Endometrium (tissue), 2 donors: Measurements from ENCODE around the gene DLX2.

Experiments
- FAIRE-seq: peaks from 2 replicates; lab custom pipeline; 2012; peaks lifted over from hg19 to GRCh38; lab: Jason Lieb, UNC
- donor health status: control.
- donor health status: control.

The DLX2 gene

GRCh38 chr2:172094294-172095145 is 8.2 kb downstream of the DLX2 start:
- FAIRE-seq = no peak

DNA sequence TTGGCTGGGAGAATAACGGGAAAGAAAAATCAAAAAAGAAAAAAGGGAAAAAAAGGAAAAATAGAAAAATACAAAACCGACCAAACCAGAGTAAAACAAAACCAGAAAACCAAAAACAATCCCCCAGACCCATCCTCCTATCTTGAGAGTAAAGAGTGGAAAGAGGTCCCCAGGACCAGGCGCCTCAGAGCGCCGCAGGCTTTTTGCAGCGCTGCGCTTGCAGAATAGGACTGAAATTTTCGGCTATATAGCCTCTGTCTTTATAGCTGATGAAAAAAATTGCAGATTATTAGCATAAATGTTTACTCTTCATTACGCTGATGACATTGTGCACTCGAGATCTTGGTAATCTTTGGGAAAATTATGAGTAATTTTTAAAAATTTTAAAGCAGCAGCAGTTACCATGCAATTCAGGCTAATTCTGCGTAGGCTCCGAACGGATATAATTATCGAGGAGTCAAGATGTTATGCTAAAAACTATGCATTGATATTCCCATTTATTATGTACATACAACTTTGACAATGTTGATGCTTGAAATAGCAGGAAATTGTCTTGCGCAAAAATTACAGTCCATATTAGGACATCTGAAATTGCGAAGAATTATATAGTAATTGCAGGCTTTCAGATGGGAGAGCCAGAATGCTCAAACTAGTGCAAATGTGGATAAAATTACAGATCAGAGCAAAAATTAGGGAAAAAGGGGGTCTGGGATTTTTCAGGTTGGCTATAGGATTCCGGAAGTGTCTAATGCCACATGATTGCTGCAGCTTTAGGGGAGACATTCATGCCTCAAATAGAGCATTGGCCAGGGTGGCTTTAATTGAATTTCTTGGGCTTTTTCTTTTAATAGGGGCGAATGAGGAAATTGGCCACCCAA is 9.0 kb downstream of the DLX2 start:
- no peak for FAIRE-seq

- no peak for FAIRE-seq
Measured at GRCh38 chr2:172092716-172093415, 9.8 kb downstream of the DLX2 start.

DNA sequence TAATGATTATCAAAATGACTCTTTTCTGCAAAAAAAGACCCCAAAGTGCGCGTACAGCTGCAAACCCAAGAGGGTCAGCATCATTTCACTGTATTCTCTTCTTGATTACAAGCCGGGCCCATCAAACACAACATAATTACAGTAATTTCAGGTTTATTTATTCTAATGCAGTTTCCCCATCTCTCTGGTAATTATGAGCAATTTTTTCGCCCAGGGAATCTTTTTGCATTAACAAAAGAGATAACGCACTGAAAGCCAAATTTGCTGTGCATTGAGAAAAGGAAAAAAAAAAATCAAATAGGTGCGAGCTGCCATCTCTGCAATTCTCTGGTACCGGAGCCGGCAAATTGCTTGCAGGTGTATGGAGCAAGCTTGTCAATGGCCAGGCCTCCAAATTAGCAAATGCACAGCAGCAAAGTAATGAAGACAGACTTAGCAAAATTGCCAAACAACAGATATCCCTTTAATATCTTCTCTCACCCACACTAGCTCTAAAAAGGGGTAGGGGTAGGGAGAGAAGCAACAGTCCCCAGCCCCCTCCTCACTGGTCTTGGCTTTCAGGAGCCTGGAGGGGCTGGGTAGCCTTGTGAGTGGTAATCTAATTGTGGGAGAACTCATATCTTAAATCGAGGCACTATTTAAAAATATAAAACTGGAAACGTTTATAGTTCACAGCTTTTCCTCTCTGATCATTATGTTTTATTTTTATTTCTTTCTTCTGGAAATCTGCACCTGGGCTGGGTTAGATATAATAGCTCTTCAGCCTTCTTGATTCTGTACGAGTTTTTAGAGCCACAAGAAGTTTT is 10.7 kb downstream of the DLX2 start:
- no peak for FAIRE-seq

- no peak for FAIRE-seq
Measured at GRCh38 chr2:172091000-172091641, 11.6 kb downstream of the DLX2 start.

DNA sequence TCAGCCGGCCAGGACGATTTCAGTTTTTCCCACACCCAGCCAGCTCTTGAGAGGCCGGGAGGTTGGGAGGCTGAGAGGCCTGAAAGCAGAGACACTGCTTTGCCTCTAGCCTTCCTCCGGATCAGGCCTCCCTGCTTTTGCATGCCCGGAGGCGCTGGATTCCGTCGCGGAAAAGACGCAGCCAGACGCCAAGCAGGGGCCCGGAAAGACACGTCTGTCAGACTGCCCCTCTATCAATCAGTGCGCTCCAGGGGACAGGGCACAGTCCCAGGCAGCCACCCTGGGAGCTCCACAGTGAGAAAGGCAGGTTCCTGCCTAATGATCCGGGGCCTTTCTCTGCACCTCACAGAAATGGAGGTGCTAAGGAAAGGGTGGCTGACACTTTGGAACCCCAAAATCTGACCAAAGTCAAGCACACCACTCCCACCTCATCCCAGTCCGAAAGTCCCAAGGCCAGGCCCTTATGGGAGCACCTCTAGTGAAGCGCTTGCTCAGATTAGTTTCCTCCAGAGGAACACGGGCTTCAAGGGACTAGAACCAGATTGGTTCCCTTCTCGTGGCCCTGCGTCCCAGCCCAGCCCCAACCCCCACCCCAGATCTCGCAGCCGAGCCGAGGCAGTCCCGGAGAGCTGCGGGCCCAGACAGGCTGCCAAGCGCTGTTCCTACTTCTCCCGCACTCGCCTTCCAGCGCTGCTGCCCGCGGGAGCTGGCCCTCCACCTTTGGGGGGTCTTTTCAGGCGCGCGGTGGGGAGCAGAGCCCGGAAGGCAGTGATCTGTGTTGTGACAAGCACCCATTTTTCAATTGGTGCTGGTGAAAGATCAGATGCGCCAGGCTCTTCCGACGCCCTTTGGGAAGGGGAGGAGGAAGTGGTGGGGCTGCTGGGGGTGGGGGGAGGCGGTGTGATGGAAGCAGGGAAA is 12.4 kb downstream of the DLX2 start:
- no peak for FAIRE-seq

GRCh38 chr2:172089633-172090032 is 13.1 kb downstream of the DLX2 start:
- FAIRE-seq = no peak

- FAIRE-seq = no peak
Measured at GRCh38 chr2:172089005-172089504, 13.6 kb downstream of the DLX2 start.

GRCh38 chr2:172088245-172089004 is 14.3 kb downstream of the DLX2 start:
- FAIRE-seq = no peak

DNA sequence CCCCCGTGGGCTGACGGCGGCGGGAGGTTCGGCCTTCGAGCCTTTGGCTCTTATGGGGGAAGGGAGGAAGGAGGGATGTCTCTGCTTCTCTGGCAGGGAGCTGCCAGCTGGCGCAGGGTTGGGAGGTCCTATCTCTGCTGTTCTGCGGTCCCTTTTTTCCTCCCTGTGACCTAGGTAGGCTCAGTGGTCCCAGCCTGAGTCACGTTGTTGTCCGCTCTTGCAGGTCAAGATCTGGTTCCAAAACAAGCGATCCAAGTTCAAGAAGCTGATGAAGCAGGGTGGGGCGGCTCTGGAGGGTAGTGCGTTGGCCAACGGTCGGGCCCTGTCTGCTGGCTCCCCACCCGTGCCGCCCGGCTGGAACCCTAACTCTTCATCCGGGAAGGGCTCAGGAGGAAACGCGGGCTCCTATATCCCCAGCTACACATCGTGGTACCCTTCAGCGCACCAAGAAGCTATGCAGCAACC is 14.9 kb downstream of the DLX2 start:
- FAIRE-seq = no peak

DNA sequence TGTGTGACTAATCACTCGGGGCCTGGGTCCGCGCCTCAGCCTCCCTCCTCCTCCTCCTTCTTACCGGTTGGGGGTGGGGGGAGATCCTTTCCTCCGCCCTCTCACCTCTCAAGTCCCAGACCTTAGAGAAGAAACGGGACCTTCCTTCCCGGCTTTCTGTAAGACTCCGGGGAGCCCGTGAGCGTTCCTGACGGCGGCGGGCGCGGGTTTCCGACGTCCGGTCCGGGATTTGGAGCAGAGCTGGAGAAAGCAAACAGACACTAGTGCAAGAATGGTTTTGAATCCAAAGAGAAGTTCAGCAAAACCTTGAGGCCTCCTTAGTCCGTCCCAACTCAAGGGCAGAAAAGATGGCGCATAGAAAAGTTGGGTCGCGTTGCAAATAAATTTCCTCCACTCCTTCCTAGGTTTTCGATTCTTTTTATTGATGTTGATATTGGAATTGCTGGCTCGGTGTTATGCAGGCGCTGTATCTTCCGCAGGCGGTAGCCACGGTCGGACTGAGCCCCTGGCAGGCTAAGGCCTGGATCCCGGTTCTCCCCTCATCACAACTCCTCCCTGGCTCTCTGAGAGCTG is 15.4 kb downstream of the DLX2 start:
- no peak for FAIRE-seq

- no peak for FAIRE-seq
Measured at GRCh38 chr2:172086241-172087206, 16.2 kb downstream of the DLX2 start.

- peak; percentile 4 for FAIRE-seq
Measured at GRCh38 chr2:172085460-172086159, 17.1 kb downstream of the DLX2 start, which contains the start of gene DLX1. TSS of gene DLX1 (plus strand) at chr2:172085507. CDS start at chr2:172085678, 171 bp downstream.

DNA sequence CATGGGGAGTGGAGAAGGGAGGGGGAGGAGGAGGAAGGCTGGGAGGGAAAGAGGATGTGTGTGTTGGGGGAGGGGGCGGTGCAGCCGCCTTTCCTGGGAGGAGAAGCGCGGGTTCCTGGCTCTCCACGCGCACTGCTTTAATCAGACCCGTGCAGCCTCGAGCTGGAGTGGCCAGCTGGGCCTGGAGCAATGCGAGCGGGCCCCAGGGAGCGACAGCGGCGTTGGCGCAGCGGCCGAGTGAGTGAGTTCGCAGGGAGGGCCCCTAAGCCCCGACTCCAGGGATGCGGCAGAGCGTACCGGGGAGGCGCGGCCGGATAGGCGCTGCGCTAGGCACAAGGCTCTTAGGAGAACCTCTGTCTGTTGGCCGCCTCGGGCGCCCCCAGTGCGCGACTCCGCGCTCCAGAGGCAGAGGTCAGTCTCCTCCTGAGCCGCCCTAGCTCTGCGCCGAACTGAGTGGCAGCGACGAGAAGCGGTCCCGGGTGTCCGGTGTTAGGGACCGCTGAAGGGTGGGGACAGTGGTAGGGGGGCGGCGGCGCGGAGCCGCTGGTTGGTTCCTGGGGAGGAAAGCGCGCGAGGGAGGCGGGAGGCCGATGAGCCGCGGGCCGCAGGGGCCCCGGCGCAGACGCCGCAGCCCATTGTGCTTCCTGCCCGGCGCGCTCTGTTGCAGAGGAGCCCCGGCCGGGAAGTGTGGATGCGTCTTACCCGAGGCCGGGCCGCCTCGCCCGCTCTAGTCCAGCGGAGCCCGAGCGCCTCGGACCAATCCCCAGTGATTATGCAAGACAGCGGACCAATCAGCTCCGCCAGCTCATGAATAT is 17.8 kb downstream of the DLX2 start:
- FAIRE-seq = no peak

GRCh38 chr2:172084395-172084644 is 18.4 kb downstream of the DLX2 start:
- FAIRE-seq = no peak
